HG02970 (cell line): ENCODE measurements around the gene METTL1.

Experiments
- ATAC-seq: cut with Tn5 transposase; IDR thresholded peaks from one replicate; pipeline ENCODE4 v1.9.1; 2021; ENCODE audit warnings: mild to moderate bottlenecking, moderate library complexity, moderate number of reproducible peaks; ENCODE audit not compliant: unreplicated experiment, low FRiP score

Gene METTL1

GRCh38 chr12:57755454-57756372, 16.2 kb downstream of the METTL1 start:
- ATAC-seq, result no peak

GRCh38 chr12:57755194-57755453, 16.8 kb downstream of the METTL1 start:
- no peak for ATAC-seq

- ATAC-seq, result no peak
Measured at GRCh38 chr12:57754411-57755193, 17.3 kb downstream of the METTL1 start, which contains the start of gene MARCHF9. MARCHF9 (plus strand) TSS chr12:57755103; CDS start chr12:57755529, 426 bp downstream.

- no peak for ATAC-seq
Measured at GRCh38 chr12:57753756-57754337, 18.1 kb downstream of the METTL1 start.

- no peak for ATAC-seq
Measured at GRCh38 chr12:57752668-57753000, 19.3 kb downstream of the METTL1 start.

- ATAC-seq, result peak; percentile 81
Measured at GRCh38 chr12:57751788-57752667, 19.9 kb downstream of the METTL1 start, which contains the start of gene CDK4. CDK4 (minus strand) TSS chr12:57752310; CDS start chr12:57751717, 593 bp downstream.

- no peak for ATAC-seq
Measured at GRCh38 chr12:57751432-57751787, 20.5 kb downstream of the METTL1 start.

- no peak for ATAC-seq
Measured at GRCh38 chr12:57750561-57751431, 21.1 kb downstream of the METTL1 start.

- ATAC-seq, result no peak
Measured at GRCh38 chr12:57749061-57749460, 22.8 kb downstream of the METTL1 start.

GRCh38 chr12:57746025-57746424, 25.9 kb downstream of the METTL1 start:
- ATAC-seq, result no peak

- no peak for ATAC-seq
Measured at GRCh38 chr12:57745485-57745881, 26.4 kb downstream of the METTL1 start.

GRCh38 chr12:57744777-57745484, 27.0 kb downstream of the METTL1 start, which contains the start of gene TSPAN31:
TSPAN31 (plus strand) TSS chr12:57745039; CDS start chr12:57745155, 116 bp downstream.
- peak; percentile 84 for ATAC-seq

GRCh38 chr12:57744194-57744776, 27.6 kb downstream of the METTL1 start:
- peak; percentile 39 for ATAC-seq

GRCh38 chr12:57743769-57744168, 28.1 kb downstream of the METTL1 start:
- no peak for ATAC-seq

- ATAC-seq, result peak; percentile 44
Measured at GRCh38 chr12:57741844-57742738, 29.8 kb downstream of the METTL1 start.

- no peak for ATAC-seq
Measured at GRCh38 chr12:57741413-57741789, 30.5 kb downstream of the METTL1 start.

- no peak for ATAC-seq
Measured at GRCh38 chr12:57740656-57741412, 31.1 kb downstream of the METTL1 start.
